22Rv1 (cell line): Measurements from ENCODE around the gene CSGALNACT2.

Experiments
- ZFX ChIP-seq: fragments of 450-650 bp; IDR thresholded peaks from 2 replicates; pipeline ENCODE4 v1.6.1; 2017; ENCODE audit warnings: antibody characterized with exemption, borderline replicate concordance
- TF ChIP-seq, protein P1 (sequence below): fragments of 450-650 bp; IDR thresholded peaks from 2 replicates; pipeline ENCODE4 v1.5.1; 2017; ENCODE audit warnings: mild to moderate bottlenecking

DNA sequence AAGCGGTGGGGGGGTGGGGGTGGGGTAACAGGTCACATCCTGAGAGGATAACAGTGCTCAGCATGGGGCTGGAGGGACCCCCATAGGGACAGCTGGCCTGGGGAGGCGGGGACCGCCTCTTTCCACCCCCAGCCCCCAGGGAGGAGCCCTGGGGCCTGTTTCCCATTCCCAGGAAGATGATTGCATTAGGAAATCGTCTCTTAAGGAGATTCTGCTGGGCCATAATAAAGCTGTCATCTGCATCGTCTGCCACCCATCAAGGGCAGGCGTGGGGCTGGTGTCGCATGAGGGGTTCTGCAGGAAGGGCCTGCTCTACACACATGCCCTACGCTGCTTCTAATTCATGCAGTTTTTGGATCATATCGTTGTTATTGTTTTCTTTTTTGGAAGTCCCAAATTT, 44.2 kb upstream of the CSGALNACT2 start:
- TF ChIP-seq, protein P1, sequence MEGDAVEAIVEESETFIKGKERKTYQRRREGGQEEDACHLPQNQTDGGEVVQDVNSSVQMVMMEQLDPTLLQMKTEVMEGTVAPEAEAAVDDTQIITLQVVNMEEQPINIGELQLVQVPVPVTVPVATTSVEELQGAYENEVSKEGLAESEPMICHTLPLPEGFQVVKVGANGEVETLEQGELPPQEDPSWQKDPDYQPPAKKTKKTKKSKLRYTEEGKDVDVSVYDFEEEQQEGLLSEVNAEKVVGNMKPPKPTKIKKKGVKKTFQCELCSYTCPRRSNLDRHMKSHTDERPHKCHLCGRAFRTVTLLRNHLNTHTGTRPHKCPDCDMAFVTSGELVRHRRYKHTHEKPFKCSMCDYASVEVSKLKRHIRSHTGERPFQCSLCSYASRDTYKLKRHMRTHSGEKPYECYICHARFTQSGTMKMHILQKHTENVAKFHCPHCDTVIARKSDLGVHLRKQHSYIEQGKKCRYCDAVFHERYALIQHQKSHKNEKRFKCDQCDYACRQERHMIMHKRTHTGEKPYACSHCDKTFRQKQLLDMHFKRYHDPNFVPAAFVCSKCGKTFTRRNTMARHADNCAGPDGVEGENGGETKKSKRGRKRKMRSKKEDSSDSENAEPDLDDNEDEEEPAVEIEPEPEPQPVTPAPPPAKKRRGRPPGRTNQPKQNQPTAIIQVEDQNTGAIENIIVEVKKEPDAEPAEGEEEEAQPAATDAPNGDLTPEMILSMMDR: no peak
- no peak for TF ChIP-seq ZFX
